NCI-H2227 treated with DMSO at 0.1 percent for 48 hours (cell line): Measurements from ENCODE around the gene CASS4.
A peak's percentile ranks its signal among the peaks of the same experiment; 100 is the strongest.
"Not testable (repeated sequence)": the region's sequence is repeated elsewhere in the genome, so short reads cannot be mapped to it uniquely, and the experiment has no call there.

ENCODE experiments used
- DNase-seq: peaks from one replicate; lab custom pipeline; 2025; lab: John Stamatoyannopoulos, UW

Gene CASS4

DNA sequence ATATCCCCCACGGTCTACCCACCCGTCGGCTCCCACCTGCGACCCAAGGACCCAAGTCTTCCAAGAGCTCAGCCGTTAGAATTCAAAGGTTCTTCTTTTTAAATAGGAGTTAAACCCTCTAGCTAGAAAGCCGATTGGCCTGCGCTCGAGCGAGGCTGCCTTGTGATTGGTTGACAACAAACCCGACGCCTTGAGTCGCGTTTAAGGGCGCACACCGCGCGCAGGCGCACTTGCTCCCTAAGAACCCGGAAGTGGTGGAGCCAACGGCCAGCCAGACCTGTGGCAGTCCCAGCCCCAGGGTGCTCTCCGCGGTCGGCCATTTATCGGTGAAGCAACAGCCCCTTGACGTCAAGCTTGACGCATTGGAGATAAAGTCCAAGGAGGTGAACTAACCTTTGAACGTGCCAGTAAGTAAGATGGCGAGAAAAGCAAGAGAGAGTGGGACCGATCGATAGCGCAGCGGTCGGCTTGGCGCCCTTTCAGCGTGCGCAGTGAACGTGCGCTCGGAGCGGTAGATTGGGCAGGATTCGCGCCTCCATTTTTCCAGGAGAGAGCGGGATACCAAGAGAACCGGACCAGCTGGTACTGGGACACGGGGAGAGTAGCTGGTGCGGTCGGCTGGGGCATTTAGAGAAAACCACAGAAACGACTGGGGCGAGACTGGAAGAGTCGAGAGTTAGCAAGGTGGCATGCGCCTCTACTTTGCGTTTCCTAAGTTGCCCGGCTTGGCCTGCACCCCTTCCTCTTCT is 19.8 kb upstream of the CASS4 start, which contains the start of the genes AURKA and CSTF1:
AURKA (minus strand) TSS at position 84 of the 749 bp plus-strand sequence. CDS start 4,018 bp downstream, outside the sequence.
CSTF1 (plus strand) TSS at position 514 of the 749 bp plus-strand sequence. CDS start 2,908 bp downstream, outside the sequence.
- DNase-seq: peak; percentile 97

DNA sequence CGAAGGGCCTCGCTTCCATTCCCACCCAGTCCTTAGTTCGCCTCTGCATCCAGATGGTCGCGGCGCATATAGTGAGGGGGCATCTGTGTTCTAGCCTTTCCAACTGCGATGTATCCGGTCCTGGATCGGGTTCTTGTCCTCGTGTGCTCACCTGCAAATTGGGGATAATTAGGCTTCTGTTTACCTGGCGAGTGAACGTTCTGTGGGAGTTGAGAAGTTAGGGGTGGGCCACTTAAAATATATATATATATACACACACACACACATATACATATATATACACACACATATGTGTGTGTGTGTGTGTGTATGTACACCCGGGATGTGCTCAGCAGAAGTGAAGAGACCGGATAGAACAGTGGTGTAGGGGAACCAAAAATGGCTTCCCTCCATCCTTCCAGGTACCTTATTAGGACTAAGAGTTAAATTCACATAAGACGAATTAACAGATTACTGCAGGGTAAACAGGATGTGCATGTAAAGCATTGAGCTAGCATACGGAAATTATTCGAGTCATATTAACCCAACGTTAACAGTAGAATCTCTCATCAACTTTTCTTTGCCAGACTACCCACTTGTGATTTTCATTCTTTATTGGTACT is 19.1 kb upstream of the CASS4 start:
- DNase-seq: no peak

DNA sequence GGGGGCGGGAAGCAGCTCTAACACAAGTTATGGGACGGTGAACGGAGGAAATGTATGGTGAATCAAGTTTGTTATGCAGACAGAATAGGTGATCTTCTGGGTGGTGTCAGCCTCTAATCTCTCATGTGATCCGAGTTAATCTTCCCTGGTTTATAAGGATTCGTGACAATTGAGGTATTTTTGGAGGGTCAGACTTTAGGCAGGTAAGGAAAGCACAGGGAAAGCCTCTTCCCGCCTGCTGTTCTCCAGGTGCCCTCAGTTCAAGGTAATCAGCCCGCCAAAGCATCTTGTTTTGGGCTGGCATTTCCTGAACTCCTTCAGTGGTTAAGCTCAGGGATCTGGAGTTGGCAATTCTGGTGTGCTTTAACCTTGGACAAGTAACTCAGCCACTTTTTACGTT is 18.4 kb upstream of the CASS4 start:
- no peak for DNase-seq

DNA sequence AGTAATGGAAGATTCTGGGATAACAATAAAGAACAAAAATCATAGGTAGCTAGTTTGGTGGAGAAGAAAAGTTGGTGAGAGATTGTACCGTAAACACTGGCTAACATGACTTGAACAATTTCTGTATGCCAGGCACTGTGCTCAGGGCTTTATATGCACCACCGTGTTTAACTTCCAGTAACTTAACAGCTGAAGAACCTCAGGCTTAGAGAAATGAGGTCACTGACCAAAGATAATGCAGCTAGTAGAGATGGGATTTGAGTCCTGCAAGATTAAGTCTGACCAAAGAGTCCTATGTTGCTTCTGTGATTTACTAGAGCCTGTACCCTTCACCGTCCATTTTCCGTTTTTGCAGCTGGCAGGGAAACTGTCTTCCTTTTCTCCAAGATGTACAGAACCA is 16.9 kb upstream of the CASS4 start:
- DNase-seq: no peak

DNA sequence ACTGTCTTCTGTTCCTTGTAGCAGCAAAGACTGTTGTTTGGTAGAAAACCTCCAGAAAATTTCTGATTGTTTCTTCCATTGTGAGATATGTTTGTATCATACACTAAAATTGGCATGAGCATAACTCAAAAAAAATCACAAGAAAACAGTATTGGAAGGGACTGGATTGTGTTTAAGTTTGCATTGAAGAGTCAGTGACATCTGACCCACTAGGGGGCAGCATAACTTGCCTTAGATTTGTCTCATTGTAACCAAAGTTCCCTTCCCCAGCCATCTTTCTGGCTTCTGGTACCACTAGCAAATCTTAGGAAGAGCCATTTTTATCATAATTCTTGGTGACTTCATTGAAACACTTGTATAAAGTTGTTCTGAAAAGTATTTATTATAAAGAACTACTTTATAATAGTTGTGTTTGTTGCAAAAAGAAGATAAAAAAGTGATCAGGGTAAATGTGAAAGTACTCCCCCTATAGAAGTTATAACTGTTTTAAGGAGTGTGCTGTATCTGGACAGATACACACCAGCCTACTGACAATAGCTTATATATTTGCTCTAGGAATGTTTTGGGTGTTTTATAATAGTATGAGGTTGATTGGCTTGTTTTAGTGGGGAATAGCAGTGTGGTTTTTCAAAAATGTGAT is 11.9 kb upstream of the CASS4 start:
- DNase-seq: peak; percentile 27

DNA sequence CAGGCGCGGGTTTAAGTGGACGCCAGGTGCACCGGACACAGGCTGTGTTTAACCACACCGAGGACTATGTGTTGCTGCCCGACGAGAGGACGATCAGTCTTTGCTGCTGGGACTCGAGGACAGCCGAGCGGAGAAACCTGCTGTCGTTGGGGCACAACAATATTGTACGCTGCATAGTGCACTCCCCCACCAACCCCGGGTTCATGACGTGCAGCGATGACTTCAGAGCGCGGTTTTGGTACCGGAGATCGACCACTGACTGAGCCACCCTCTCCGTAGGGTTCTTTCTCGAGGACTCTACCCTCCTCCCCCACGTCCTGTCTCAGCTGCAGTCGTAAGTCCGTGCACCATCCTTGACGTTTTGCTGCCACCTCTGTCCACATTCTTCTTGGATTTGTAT is 8.6 kb upstream of the CASS4 start:
- no peak for DNase-seq

DNA sequence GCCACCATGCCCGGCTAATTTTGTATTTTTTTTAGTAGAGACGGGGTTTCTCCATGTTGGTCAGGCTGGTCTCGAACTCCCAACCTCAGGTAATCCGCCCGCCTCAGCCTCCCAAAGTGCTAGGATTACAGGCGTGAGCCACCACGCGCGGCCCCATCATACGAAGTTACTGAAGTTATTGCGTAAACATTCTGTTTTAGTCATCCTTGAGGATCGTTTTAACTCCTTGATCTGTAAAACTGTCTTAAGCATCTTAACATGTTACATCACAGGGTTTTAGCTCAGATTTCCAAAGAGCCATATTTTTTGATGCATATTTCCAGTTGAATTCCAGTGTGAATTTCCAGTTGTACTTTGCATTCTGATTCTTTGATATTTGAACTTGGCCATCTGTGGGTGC is 6.7 kb upstream of the CASS4 start:
- not testable (repeated sequence) for DNase-seq

DNA sequence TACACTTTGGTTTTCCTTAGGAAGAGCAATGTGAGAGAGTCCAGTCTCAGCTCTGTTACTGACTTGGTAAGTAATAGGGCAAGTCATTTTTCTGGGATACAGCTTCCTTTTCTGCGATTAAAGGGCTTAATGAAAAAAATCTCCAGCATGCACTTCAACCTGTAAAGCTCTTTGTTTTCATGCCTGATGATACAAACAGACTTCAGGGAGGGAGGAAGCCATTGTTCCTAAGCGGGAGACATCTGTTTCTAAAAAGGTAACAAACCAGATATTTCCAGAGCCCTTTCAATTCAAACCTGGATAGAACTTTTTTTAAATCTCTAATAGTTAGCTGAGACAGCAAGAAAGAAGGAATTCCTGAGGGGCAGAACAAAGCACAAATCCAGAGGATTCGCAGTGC is 5.2 kb upstream of the CASS4 start:
- DNase-seq: no peak

DNA sequence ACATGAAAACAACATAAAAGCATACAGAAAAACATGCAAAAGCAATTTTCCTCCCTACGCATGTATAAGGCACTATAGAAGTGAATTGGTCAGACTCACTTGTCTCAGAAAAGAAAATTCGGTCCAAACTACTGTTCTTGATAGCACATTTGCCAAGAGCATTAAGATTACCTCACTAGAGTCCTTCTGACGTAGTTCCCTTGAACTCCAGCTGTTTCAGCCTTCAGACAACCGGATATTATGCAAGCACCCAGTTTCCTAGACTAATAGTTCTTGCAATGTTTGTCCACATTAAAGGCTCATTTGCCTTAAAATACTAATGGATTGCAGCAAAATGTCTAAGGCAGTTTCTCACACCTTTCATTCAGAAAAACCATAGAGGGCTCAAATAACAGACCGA is 2.5 kb upstream of the CASS4 start:
- no peak for DNase-seq

DNA sequence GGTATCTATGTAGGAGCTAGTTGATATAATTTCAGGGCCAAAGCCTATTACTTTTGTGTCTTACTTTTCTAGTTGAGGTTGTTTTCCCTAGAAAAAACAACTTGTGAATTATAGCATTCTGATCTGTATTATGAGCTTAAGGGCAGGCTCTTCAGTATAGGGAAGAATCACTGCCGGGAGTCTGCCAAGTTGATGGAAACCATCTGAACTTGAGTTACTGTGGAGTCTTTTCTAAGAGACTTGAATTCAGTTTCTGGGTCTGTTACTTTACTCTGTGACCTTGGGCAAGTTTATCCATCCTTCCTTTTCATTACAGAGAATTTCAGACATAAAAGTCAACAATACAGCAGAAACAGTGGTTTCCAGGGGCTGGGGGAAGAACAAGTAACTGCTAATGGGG is 2.1 kb upstream of the CASS4 start:
- no peak for DNase-seq

DNA sequence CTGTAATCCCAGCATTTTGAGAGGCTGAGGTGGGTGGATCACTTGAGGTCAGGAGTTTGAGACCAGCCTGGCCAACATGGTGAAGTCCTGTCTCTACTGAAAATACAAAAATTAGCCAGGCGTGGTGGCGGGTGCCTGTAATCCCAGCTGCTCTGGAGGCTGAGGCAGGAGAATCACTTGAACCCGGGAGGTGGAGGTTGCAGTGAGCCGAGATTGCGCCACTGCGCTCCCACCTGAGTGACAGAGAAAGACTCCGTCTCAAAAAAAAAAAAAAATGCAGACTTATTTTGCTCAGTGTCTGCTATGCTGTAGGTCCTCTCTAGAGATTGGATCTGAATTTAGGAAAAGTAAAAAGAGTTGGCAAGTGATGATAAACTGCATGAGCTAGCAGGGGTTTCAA is 773 bp upstream of the CASS4 start:
- DNase-seq: not testable (repeated sequence)

DNA sequence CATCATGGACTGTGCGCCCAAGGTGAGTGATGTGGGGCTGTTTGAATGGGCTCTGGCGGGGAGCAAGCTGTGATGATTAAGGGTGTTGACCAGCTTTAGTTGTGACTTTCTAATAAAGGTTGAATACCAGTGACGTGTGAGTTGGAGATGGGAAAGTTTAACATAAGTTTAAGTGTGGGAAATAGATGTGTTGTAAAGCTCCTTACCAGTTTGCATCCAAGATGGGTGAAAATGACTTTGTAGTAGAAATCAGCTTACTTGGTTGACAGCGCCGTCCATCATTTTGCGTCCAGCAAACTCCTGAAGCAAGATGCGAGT is 372 bp downstream of the CASS4 start:
- DNase-seq: no peak

DNA sequence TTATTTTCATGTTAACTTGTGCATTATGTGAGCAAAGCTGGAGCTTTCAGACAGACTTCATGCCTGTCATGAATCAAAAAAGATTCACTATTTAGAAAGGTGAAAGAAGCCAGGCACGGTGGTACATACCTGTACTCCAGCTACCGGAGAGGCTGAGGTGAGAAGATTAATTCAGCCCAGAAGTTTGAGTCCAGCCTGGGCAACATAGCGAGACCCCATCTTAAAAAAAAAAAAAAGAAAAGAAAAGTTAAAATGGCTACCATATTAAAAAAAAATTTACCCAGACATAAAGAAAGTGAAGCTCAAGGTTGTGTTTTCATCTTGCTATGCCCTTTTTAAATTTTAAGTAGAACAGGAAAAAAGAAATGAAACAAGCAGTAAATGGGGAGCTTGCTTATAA is 889 bp downstream of the CASS4 start:
- DNase-seq: no peak

DNA sequence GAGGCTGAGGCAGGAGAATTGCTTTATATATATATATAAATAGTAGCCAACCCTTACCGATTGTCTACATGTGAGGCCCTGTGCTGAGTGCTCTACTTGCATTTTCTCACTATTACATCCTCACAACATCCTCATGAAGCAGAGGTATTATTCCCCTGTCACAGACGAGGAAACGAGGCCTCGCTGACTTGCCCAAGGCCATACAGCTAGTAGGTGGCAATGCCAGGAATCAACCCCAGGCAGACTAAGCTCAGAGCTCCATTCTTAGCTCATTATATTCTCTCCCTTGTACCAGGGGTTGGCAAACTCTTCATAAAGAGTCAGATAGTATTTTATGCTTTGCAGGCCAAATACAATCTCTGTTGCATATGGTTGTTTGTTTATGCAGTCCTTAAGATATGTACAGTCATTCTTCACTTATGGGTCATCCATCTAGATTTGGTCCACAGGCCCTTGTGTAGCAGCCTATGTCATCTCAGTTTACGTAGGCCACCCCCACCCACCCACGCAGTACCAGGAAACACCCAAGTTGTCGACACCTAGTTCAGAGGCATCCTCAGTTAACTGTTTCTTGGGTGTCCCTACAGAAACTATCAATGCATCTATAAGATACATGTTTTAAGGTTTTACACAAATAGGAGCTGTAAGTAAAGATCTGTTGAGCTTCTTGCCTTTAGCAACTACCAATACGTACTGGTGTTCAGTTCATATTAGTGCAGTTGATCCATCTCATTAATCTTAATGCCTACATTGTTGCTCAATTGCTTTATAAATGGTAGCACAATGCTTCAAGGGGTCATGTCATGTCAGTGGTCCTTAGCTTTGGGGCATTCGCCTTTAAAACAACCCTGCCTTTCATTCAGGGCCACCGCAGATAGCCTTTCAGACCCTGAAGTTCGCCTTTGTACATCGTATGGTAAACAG is 3.0 kb downstream of the CASS4 start:
- no peak for DNase-seq

DNA sequence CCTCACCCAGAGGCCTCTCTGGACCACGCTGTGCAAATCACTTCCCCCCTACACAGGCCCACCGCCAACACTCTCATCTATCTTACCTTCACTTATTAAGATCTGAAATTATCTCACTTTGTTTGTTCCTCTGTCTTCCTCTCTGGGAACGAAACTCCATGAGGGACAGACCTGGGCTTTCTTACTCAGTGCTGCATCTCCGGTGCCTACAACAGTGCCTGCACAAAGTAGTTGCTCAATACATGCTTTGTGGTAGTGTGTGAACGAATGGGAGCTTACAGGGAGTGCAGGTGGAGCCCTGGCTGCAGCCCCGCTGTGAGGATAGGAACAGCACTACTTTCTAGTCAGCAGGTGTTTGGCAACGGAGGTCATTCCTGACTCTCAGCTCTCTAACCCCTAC is 5.3 kb downstream of the CASS4 start:
- no peak for DNase-seq

DNA sequence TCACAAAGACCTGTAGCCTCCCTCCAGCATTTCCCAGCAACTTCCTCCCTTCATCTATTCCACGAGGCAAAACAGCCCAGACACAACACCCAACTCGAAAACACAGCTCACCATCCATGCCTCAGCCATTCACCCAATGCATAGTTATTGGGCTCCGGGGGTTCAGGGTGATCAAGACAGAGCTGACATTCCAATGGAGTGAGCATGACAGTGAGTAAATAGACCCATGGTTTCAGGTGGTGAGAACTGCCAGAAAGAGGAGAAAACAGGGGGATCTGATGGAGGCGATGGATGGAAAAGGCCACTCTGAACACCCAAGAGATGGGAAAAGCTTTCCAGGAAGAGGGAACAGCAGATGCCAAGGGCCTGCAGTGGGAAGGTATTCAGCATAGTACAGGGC is 5.9 kb downstream of the CASS4 start:
- DNase-seq: no peak

DNA sequence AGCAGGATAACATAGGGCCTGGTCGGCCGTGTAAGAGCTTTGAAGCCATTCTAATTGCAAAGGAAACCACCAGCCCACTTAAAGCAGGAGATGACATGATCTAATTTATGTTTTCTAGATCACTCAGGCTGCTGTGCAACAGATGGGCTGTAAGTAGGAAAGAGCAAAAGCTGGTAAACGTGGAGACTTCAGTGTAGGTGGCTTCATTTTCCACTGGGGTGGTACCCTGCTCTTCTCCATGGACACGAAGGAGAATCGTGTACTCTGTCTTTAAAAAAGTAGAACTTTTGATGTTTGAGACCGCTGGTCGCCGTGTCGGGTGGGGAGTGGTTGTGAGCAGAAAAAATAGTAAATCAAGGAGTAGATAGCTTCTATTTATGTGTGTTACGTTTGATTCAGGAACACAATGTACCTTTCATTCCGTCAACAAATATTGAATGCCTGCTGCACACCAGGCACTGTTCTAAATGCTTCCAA is 6.4 kb downstream of the CASS4 start:
- DNase-seq: no peak

DNA sequence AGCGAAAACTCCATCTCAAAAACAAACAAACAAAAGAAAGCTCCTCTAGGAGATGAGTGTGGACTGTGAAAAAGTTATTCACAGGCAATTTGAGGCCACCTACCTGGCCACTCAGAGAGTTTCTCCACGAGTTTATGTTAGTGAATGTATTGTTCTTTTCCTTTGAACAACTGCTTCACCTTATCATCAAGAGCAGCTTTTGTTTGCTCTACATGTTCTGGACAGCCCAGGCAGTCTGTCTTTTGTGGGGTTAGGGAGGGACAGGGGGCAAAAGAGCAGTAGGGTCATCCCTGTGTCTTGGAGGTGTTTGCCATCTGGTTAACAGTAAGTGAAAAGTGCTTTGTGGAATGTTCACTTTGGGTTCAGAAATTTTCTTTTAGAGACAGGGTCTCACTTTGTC is 8.0 kb downstream of the CASS4 start:
- no peak for DNase-seq

DNA sequence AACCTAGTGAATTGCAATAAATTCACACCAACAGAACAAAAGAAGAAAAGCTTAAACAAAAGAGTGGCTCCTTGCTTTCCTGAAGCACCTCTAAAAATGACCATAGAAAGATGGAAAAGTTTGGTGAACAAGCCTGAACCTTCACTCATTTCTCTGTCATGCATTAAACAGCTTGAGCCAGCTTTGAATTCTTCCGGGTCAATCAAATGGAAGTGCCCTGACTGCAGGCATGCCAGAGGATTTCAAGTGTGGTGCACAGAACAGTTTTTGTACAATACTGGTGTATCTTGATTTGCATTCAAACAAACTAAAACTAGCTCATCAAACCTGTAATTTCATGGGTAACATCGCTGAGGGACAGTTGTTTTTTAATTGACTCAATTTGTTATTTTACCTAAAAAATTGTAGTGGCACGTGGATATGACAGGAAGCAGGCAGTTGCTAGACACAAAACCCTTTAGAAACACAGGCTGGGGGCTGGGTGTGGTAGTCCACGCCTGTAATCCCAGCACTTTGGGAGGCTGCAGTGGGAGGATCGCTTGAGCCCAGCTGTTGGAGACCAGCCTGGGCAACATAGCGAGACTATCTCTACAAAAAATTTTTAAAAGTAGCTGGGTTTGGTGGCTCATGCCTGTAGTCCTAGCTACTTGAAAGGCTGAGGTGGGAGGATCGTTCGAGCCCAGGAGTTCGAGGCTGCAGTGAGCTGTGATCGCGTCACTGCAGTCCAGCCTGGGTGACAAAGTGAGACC is 9.1 kb downstream of the CASS4 start:
- DNase-seq: no peak

DNA sequence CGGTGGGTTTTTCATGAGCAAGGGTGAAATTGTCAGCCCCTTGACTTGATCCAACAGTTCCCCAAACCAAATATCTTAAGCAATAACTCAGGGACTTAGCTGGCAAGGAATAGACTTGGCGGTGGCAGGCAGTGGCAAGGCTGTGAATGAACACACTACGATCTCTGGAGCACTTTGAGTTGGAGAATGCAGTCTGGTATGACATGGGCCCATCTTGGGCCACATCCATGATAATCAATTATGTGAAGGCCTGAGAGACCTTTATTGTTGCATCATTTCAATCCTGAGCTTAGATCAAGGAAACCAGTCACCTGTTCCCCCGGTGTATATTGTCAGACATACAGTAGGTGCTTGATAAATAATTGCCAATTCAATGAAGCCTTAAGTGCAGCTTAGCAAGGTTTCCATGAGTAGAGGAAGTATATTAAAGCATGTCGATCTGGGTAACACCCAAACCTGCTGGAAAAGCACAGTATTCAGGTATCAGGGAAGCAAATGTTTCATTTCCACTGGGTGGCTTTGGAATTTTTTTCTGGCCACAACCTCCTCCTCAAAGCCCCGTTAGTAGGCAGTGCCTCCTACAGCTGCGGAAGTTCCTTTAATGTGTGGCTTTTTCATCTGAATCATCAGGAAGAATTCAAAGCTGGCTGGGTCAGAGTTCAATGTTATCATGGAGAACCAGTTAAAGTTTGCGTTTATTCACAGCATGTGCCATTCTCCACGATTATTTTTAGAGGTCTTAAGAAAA is 10.2 kb downstream of the CASS4 start:
- DNase-seq: no peak

DNA sequence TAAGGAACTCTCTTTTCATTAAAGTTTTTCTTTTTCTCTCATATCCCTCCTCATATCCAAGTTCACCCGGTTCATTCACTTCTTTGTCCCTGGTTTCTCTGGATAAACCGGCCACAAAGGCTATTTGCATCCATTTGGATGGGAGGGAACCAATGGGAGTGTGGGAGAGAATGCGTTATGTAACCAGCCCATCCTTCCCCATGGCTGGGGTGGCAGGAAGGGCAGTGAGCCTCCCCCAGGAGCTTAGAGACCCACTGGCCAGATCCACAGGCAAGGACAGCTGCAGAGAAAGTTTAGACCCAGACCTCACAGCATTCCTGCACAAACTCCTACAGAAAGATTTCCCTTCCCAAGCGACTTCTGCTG is 10.7 kb downstream of the CASS4 start:
- no peak for DNase-seq
